HG03354 (cell line): ENCODE results near the gene KIF5C.

Experiments
- ATAC-seq: cut with Tn5 transposase; IDR thresholded peaks from one replicate; pipeline ENCODE4 v1.9.1; 2021; ENCODE audit warnings: mild to moderate bottlenecking; ENCODE audit not compliant: unreplicated experiment, poor library complexity, severe bottlenecking

KIF5C gene

DNA sequence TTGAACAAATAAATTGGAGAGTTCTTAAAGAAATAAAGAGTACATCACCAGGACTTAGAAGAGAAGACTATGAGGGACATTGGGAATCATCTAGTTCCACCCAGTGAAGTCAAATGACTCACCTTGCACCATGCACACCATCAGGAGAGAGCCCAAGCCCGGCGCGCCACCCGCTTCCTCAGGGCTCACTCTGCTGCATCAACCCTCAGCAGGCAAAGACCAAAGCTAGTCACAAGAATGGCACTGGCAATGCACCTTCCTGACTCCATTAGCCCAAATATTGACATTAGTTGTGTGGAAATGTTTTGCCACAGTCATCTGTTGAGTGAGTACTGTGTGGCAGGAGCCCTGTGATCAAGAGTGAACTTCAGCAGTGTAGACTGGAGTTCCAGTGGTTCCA, 156.4 kb downstream of the KIF5C start:
- ATAC-seq = no peak

DNA sequence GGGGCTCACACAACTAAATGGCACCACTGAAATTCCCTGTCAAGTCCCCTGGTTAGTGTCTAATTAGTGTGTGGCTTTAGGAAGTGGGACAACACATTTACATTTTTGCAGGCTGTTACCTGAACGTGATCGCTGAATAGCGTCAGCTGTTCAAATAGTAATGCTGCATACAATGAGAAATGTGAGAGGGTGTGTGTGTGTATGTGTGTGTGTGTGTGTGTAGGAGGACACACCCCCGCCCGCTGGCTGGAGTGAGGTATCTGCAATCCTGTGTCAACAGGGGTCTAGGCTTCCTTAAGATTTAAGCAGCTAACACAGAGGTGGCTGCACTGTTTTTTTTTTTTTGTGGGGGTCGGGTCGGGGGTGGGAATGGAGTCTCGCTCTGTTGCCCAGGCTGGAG, 158.7 kb downstream of the KIF5C start:
- no peak for ATAC-seq

DNA sequence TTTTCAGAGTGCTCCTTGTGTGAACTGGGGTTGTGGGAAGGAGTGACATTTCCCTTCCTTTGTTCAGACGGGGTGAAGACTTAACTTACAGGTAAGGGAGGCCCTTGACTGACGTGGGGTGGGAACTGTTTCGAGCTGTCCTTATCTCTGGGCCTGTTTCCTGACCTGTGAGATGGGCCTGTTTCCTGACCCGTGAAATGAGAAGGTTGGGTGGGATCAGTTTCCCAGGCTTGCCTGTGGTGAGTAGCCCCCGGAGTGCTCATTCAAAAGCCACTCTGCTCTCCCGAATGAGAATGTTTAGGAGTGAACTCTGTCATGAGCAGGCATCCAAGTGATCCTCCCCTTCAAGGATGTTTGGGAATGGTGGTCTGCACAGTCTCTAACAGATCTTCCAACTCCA, 159.4 kb downstream of the KIF5C start:
- ATAC-seq = no peak

DNA sequence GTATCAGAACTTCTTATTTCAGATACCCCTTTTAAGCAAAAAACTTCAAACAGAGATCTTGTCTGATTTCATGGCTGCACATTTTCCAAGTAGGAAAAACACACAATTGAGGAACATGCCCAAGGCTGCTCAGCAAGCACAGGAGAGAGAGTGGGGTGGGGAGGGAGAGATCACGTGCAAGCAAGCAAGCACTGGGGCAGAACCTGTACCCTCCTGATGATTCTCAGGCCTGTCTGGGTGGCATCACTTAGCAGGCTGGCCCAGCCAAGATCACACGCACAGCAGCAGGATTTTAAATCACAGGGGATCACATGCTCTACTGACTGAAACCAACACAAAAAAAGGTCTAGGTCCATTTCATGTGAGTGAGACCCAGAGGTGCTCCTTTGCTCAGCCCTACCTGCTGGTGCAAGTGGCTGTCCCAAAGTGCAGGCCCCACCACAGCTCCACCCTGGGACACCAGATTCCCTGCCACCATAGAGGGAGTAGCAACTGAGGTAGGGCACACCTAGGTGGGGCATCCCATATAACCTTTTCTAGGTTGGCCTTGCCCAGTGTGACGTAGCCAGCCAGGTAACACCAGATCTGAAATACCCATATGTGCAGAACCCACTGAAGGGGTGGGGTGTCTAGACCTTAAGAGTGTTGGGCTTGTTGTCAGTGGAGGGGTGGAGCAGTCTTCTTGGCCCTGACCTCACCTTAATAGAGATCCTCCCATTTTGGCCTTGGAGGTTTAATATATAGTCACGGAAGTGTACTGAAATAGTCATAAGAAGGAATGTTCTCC, 161.7 kb downstream of the KIF5C start:
- no peak for ATAC-seq

DNA sequence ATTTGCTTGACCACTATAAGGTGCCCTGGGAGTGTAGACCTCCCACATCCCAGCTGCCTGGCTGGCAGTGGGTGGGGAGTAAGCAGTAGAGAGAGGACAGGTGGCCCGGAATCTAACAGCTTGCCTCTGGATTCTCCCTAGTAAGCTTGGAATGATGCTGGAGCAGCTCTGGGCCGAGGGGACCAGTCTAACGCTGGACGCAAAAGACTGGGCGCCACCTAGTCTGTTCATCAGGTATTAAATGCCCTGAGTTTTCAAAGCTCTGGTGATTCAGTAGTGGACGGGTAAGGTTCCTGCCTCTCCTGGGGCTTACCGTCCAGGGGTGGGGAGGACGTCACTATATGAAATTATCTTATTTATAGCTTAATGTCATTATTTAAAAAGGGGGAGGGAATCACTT, 162.8 kb downstream of the KIF5C start:
- ATAC-seq = no peak

DNA sequence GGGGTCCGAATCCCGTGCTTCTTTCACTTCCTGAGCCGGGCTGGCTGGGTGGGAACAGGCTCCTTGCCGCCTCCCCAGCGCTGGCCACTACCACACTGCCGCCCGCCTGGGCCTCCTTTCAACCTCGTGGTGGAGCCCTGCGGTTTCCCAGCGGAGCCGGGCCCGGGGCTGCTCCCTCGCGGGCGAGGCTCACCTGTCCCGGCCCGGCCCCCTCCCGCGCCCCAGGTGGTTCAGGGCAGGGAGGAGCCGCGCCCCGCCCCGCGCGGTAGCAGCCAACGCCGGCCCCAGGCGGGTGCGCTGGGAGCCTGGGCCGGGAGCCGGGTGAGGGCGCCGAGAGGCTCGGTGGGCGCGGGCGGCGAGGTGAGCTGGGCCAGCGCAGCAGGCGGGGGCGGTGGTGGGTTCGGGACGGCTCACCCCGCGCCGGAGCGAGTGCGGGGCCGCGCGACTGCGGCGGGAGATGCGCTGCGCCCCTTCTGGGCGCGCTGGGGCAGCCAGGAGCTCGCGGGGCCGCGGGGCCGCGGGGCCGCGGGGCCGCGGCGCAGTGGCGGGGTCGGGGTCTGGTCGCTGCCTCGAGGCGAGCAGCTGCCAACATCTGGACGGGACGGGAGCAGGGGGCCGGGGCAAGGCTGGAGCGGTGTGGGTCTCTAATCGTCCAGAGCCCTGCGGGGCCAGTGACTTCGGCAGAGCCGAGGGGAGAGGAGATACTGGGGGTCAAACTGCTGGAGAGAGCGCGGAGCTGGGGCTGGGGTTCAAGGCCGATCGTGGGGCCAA, 163.6 kb downstream of the KIF5C start, which contains the start of gene LYPD6B:
Gene LYPD6B, plus strand, starts transcription at position 258 of the 771 bp plus-strand sequence. CDS start 92,250 bp downstream, outside the sequence.
- ATAC-seq = peak; percentile 64

DNA sequence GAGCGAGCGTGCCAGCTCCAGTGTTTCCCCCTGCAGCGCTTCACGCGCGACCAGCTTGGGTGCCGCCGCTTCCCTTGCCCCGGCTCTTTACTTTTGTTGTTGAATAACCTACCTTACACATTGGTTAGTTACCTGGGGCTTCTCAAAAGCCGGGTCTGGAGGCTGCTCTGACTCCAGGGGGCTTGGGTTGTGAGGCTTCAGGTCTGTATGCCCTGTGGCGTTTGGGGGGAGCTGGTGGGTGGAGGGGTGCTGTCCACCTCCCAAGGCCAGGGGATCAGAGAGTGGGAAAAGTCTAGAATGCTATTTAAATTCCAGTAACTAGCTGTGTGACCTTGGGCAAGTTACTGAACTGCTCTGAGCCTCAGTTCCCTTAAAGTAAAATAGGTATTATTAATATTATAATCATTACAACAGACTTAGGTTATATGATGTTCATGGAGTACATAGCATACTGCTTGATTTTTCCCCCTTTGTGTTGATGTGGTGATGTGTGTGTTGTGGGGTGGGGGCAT, 164.2 kb downstream of the KIF5C start:
- no peak for ATAC-seq

DNA sequence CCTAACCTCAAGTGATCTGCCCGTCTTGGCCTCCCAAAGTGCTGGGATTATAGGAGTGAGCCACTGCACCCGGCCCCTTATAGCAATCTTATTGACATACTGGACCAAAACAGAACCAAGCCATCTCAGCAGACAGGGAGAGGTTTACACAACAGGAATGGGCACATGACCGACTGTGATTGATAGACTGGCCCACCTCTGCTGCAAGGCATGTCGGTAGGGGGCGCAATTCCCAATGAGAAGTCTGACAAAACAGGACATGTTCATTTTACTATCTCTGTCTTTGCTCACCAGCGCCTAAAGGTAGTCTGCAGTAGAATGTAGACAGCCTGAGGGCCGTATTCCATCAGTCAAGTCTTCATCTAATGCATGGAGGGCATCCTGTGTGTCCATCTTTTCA, 165.4 kb downstream of the KIF5C start:
- ATAC-seq = no peak

DNA sequence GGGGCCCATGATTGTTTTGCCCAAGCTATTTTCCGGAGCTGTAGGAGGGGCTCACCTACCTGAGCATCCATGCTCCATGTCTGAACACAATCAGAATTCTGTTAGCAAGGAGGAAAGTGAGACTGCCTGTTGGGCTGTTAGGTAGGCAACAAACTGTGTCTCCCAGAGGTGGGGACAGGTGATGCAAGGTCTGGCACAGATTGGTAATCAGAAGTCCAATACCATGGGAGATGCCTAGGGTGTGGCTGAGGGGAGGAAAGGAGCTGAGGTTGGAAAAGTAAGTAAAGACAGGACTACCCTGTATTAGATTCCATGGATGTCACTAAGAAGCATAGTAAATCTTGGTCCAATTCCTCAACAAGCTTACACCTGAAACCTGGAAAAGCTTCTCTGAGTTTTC, 166.5 kb downstream of the KIF5C start:
- ATAC-seq = no peak

DNA sequence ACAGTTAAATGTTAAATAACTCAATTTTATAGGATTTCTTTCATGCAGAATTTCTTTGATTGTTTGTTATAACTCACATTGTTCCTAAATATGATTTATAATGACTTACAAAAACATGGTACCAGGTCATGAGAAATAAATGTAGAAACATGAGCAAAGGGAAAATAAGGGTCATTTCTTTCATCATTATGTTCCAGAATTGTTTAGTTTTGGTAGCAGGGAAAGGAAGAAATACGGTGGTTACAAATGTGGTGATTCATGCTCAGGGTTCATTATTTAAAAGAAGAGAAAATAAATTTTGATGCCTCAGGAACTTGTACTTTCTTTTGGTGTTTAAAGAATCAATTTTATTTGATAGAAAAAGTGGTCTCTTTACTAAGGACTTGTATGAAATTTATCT, 167.9 kb downstream of the KIF5C start:
- no peak for ATAC-seq

DNA sequence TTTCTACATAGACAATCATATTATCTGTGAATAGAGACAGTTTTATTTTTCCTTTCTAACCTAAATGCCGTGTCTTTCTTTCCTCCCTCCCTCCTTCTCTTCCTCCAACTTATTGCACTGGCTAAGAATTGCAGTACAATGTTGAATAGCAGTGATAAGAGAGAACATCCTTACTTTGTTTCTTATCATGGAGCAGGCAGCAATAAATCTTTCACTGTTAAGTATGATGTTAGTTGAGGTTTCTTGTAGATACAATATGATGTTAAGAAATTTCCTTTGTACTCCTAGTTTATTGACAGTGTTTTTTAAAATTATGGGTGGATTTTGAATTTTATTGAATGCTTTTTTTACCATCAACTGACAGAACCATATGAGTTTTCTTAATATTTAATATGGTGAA, 169.5 kb downstream of the KIF5C start:
- ATAC-seq = no peak

DNA sequence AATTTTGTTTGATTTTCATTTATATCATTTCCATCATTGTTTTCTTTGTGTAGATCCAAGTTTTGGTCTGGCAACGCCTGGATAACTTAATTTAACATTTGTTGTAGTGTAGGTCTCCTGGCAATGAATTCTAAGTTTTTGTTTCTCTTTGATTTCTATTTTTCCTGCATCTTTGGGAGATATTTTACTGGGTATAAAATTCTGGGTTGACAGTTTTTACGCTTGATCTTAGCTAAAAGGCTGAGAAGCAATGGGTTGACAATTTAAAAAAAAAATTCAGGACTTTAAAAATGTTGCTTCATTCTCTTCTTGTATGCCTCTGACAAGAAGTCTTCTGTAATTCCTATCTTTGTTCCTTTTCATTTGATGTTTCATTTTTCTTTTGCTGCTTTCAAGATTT, 172.1 kb downstream of the KIF5C start:
- ATAC-seq = no peak

DNA sequence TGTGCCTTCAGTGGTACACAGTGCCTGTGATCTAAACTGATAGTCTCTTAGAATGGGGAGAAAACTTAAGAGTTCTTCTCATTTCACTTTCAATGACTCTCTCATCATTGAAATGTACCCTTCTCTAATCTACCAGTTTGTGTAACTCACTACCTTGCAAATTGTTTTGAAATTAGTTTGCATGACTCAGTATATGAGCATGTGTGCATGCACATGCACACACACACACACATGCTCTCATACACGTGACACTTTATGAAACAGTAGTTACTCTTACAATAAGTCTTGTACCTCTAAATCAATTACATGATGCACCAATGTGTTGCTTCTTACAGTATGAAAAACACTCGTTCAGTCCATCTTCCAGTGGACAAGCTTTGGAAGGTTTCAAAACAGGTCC, 174.1 kb downstream of the KIF5C start:
- ATAC-seq = no peak

DNA sequence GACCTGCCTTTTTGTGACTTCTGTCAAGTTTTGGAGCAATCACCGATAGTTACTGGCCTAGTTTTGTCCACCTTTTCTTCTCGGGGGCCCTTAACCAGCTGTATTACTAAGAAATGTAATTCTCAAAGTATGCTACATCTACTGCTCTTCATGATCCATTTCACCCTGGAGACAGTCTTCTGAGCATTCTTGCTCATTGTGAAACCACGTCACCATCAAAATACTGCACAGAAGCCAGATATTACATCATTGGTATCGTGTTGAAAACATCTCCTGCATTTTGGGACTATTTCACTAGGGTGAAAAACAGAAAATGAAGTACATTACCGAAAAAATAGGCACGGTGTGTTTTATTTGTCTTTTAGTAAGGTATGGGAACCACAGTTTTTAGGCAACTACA, 175.2 kb downstream of the KIF5C start:
- no peak for ATAC-seq

DNA sequence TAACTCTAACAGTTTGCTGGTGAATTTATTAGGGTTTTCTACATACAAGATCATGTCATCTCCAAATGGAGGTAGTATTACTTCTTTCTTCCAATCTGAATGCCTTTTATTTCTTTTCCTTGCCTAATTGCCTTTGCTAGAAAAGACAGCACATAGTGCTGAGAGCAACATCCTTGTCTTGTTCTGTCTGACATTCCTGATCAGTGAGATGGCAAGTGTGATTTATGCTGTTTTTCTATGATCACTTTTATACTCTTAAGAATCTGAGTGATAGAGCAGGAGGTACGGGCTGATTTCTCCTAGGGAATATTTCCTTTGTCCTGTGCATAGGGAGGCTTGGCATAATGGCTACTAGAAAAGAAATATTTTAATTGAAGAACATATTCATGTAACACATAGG, 180.7 kb downstream of the KIF5C start:
- no peak for ATAC-seq

DNA sequence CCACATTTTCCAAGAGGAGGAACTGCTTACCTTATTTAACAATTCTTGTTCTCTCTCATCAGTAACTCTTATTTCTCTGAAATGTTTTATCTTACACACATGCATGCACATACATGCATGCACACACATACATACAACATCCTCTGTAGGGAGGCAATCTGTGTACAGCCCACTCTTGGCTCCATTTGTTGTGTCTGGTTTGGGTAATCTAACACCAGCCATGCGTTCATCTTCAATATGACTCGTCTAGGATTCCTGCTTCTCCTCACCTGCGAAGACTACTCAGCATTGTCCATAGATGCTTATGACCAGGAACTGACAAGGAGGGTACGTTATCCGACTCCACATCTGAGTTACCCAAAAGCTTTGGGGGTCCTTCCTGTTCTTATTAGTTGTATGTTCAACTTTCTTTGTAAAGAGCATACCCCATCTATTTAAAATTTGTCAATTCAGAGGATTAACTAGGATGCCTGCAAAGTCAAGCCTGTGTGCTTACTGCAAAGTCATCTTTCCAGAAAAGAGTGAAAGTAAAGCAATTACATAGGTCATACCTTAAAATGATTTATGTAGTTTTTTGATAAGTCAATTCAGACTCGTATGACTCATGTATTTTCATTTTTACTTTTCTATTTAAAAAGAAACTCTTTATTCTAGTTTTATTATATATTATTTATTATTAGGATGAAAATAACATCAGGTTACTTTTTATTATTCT, 181.7 kb downstream of the KIF5C start:
- no peak for ATAC-seq

DNA sequence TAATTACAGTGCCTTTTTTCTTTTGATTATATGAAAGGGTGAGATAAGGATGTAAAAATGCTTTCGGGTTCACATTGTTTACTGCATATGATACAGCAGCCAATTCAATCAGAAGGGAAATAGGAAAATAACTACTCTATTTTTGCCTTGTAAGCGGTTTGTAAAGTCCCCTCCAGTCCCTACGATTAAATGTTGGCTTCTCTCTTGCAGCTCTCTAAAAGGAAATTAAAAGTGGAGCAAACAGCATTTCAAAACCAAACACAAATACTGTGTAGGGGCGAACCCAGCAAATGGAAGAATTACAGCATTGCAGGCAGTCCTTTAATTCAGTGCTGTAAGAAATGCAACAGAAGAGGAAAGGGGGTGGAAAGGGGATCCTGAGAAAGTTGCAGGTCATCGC, 182.4 kb downstream of the KIF5C start:
- no peak for ATAC-seq

DNA sequence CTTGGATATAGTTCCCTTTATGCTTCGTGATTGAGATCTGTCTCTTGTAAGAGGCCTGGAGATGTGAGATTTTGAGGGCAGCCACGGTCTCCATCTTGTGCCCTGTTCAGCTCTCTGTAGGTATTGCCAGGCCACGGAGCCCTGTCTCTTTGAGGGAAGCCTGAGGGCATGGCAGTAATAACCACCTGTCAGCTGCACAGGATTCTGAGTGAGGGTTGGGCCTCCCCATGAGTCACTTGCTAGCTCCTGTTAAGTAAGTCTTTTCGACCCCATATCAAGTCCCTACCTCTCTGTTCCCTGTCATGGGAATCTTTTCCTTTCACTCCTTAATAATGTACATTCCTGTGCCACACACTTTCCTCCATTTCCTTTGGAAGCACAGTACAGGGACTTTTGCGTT, 183.9 kb downstream of the KIF5C start:
- ATAC-seq = no peak

DNA sequence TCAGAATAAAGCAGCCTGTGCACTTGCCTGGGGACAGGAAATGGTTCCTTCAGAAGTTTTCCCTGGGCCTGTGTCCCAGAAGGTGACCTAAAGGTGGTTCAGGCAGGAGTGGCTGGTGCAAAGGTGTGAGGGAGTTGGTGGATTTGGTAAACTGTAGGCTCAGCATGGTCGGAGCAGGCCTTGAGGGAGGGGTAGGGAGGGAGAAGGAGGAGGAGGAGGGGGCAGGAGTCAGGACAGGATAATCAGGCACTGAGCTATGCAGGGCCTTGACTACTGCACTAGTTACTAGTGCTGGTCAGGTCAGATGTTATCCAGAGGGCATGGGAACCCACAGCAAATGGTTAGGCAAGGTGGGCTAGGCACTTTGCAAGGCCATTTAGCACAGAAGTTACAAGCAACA, 184.8 kb downstream of the KIF5C start:
- ATAC-seq = no peak

DNA sequence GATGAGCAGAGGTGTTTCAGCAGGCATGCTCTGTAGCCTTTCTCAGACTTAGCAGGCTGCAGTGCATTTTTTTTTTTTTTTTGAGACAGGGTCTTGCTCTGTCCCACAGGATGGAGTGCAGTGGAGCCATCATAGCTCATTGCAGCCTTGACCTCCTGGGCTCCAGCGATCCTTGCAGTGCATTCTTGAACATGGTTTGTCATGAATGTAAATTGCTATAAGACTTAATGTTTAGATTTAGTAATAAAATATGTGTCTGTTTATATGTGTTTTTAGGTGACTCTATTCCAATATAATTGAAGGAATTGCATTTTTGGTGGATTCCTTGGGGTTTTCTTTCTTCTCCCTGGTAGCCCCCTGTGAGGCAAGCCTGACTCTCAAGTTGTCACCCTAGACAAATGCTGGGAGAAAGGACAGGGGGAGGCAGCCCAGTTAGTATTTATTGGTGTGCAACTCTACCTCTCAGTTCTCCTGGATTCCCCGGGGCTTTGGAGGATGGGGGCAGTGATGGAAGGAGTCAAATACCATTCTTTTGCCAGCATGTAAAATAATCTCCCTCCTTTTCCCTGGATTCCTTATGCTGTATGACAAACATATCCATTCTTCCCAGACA, 186.2 kb downstream of the KIF5C start:
- no peak for ATAC-seq
